Osteoblast (primary cell): Measurements from ENCODE around the gene PTPRT. TPM values are rescaled to one million over a fixed set of nuclear protein-coding genes. Genes with fewer than 3 reads are reported as not detected.

ENCODE experiments used
- DNase-seq: peaks from one replicate; pipeline ENCODE4 v3.0.0; 2011; ENCODE audit warnings: low spot score, mixed read lengths; ENCODE audit not compliant: insufficient read length; ENCODE audit errors: missing footprints
- H2AFZ ChIP-seq: 2 replicates; pipeline ENCODE4 v1.6.0; 2011; ENCODE audit warnings: mild to moderate bottlenecking, low read length
- H3K27ac ChIP-seq: 2 replicates; pipeline ENCODE4 v1.5.1; 2011; ENCODE audit warnings: mild to moderate bottlenecking, low read depth, low read length, moderate library complexity
- H3K27me3 ChIP-seq: 2 replicates; pipeline ENCODE4 v1.6.0; 2012; ENCODE audit warnings: mild to moderate bottlenecking, control low read depth, inconsistent platforms, low read length, moderate library complexity; ENCODE audit not compliant: insufficient read depth
- H3K36me3 ChIP-seq: 2 replicates; pipeline ENCODE4 v1.5.1; 2011; ENCODE audit warnings: mild to moderate bottlenecking, low read length, control low read depth, moderate library complexity; ENCODE audit not compliant: insufficient read depth
- H3K4me1 ChIP-seq: 2 replicates; pipeline ENCODE4 v1.5.1; 2011; ENCODE audit warnings: mild to moderate bottlenecking, low read length, control low read depth, moderate library complexity; ENCODE audit not compliant: insufficient read depth
- H3K4me2 ChIP-seq: 2 replicates; pipeline ENCODE4 v1.6.0; 2011; ENCODE audit warnings: mild to moderate bottlenecking, low read length; ENCODE audit not compliant: insufficient read depth
- H3K4me3 ChIP-seq: fragments of 200-600 bp; sonication (generic); 3 replicates; pipeline ENCODE4 v1.5.1; 2012; ENCODE audit warnings: mild to moderate bottlenecking, low read length, inconsistent platforms; ENCODE audit not compliant: insufficient read depth
- H3K79me2 ChIP-seq: 2 replicates; pipeline ENCODE4 v1.6.0; 2012; ENCODE audit warnings: mild to moderate bottlenecking, low read length, control low read depth, inconsistent platforms; ENCODE audit not compliant: insufficient read depth
- H3K9me3 ChIP-seq: 2 replicates; pipeline ENCODE4 v1.5.1; 2011; ENCODE audit warnings: low read depth, low read length, control low read depth
- H4K20me1 ChIP-seq: 2 replicates; pipeline ENCODE4 v1.6.0; 2012; ENCODE audit warnings: mild to moderate bottlenecking, low read length, control low read depth; ENCODE audit not compliant: insufficient read depth
- CTCF ChIP-seq: IDR thresholded peaks from 2 replicates; pipeline ENCODE4 v1.5.1; 2011; ENCODE audit warnings: mild to moderate bottlenecking, low read depth, low read length, moderate library complexity; ENCODE audit errors: extremely low read depth
- total RNA-seq: library from RNA; depleted of rRNA; stranded (reverse); fragments of >200 nt; gene quantifications from 2 replicates; pipeline ENCODE4 v1.2.3, GENCODE V29; 2012

PTPRT gene
- total RNA-seq, 1 donor, result not detected

DNA sequence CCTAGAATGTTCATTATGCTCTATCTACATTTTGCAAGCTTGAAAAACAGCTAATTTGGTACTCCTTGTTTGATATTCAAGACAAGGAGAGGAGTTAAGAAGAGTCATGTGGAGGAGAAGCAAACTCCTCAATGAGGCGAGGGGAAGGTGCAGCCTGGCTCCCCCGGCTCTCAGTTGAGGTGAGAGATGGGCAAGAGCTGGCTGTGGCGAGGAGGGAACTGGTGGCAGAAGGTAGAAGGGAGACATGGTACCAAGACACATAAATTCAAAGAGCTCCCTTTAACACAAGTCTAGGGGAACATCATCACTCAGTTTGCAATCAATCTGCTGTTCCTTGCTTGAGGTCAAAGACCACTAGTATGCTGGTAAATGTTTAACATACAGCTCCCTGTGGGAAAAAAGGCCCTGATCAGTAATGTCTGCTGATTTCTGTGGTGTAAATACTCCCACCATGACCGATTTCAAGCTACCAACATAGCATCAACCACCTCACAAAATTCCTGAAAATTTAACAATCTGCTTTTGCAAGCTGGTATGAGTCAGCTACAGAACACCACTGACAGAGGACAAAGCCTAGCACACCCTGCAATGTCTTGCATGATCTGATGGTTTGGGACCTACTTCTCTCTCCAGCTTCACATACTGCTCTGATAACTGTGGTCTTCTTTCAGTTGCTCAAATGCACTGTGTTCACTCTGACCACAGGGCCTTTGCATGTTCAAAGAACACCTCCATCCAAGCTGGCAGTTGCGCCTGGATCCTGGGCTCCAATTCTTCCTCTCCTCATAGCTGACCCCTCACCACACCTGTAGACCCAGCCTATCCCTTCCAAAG lies 1055.2 kb downstream of the PTPRT start:
- no peaks in the 10 kb centered on the region for H3K4me1 ChIP-seq
- H3K4me2 ChIP-seq, result no peak overlapping the region
- H3K9me3 ChIP-seq, result peaks cover 2% of the 10 kb centered on the region
- H4K20me1 ChIP-seq, result no peaks in the 10 kb centered on the region
- no peak for TF ChIP-seq CTCF
- H3K27me3 ChIP-seq, result no peaks in the 10 kb centered on the region
- H3K36me3 ChIP-seq, result no peaks in the 10 kb centered on the region
- H3K79me2 ChIP-seq, result no peaks in the 10 kb centered on the region
- no peak for DNase-seq
- H3K4me3 ChIP-seq, result no peak overlapping the region
- H2AFZ ChIP-seq, result no peak overlapping the region
- H3K27ac ChIP-seq, result no peak overlapping the region

- no peak overlapping the region for H3K27ac ChIP-seq
- TF ChIP-seq CTCF, result no peak
- no peaks in the 10 kb centered on the region for H3K27me3 ChIP-seq
- H3K9me3 ChIP-seq, result peaks cover 2% of the 10 kb centered on the region
- H3K4me2 ChIP-seq, result no peak overlapping the region
- DNase-seq, result no peak
- H2AFZ ChIP-seq, result no peak overlapping the region
- H3K4me1 ChIP-seq, result no peaks in the 10 kb centered on the region
- H4K20me1 ChIP-seq, result no peaks in the 10 kb centered on the region
- no peak overlapping the region for H3K4me3 ChIP-seq
- no peaks in the 10 kb centered on the region for H3K79me2 ChIP-seq
- no peaks in the 10 kb centered on the region for H3K36me3 ChIP-seq
Measured at GRCh38 chr20:42130810-42131596, 1058.7 kb downstream of the PTPRT start.

DNA sequence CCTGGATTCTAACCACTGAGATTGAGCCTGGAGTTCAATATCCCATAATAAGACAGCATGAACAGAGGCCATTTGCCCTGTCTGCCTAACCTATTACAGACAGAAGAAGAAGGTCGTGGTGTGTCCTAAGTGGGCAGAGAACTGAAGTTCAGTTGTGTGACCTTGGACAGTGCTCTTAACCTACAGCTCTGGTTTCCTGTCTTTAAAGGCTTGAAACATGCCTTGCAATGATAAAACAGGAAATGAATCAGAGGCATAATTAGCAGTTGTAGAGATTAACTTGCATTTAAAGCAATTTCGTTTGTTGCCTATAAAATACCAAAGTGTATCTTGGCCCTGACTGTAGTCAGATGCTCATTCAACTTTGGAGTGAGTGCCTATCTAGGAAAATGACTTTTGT lies 1064.3 kb downstream of the PTPRT start:
- Histone ChIP-seq H3K9me3 (peaks cover 2% of the 10 kb centered on the region), H3K4me3 (no peak overlapping the region), H2AFZ (no peak overlapping the region), H3K27me3 (no peaks in the 10 kb centered on the region), H3K27ac (no peak overlapping the region), H3K79me2 (no peaks in the 10 kb centered on the region), H4K20me1 (no peaks in the 10 kb centered on the region), H3K4me1 (no peaks in the 10 kb centered on the region), H3K36me3 (no peaks in the 10 kb centered on the region), H3K4me2 (no peak overlapping the region)
- DNase-seq, result no peak
- no peak for TF ChIP-seq CTCF

- Histone ChIP-seq H3K36me3 (no peaks in the 10 kb centered on the region), H3K4me3 (no peak overlapping the region), H3K27me3 (no peaks in the 10 kb centered on the region), H3K4me2 (no peak overlapping the region), H4K20me1 (no peaks in the 10 kb centered on the region), H3K9me3 (no peaks in the 10 kb centered on the region), H2AFZ (no peak overlapping the region), H3K79me2 (no peaks in the 10 kb centered on the region), H3K27ac (no peak overlapping the region), H3K4me1 (no peaks in the 10 kb centered on the region)
- no peak for TF ChIP-seq CTCF
- no peak for DNase-seq
Measured at GRCh38 chr20:42123981-42124473, 1065.7 kb downstream of the PTPRT start.
